Measurements from ENCODE around the gene GPR119. TPM values are rescaled to one million over a fixed set of nuclear protein-coding genes. Genes with fewer than 3 reads are reported as not detected.
"Not testable (repeated sequence)": the region's sequence is repeated elsewhere in the genome, so short reads cannot be mapped to it uniquely, and the experiment has no call there.

Gene GPR119
- total RNA-seq (ENCODE audit: unreplicated experiment) = not detected
- long read RNA-seq = 0 reads

- peaks cover 2% of the 10 kb centered on the region for H3K27me3 Mint-ChIP-seq (ENCODE audit: unreplicated experiment)
- H3K27ac Mint-ChIP-seq (ENCODE audit: unreplicated experiment) = no peak within 1 kb of the TSS
- no peaks in the 10 kb centered on the region for H3K9me3 Mint-ChIP-seq (ENCODE audit: unreplicated experiment)
- no peak for TF ChIP-seq CTCF (IDR thresholded peaks at IDR 0.05; ENCODE audit: partially characterized antibody, unreplicated experiment)
- DNase-seq = no peak
- no peaks in the 10 kb centered on the region for H3K36me3 Mint-ChIP-seq (ENCODE audit: unreplicated experiment)
- H3K4me3 Mint-ChIP-seq (ENCODE audit: unreplicated experiment) = no peak within 1 kb of the TSS
- no peaks in the 10 kb centered on the region for H3K4me1 Mint-ChIP-seq (ENCODE audit: low read depth, unreplicated experiment)
Observed at GRCh38 chrX:130385520-130385919, at the start of gene GPR119. Gene GPR119, minus strand, starts transcription at chrX:130385674. Its CDS starts 227 bp downstream, at chrX:130385447.

DNA sequence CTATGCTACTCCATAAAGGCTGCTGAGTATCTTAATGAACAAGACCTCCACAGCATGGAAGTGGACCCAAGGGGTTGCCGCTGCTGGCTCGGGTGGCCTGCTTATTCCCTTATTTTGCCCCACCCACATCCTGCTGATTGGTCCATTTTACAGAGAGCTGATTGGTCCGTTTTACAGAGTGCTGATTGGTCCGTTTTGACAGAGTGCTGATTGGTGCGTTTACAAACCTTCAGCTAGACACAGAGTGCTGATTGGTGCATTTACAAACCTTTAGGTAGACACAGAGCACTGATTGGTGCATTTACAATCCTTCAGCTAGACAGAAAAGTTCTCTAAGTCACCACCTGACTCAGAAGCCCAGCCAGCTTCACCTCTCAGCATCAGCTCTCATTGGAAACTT lies 43.8 kb upstream of the GPR119 start:
- not testable (repeated sequence) for H3K36me3 Mint-ChIP-seq (ENCODE audit: unreplicated experiment); H3K27me3 Mint-ChIP-seq (ENCODE audit: unreplicated experiment); H3K4me1 Mint-ChIP-seq (ENCODE audit: low read depth, unreplicated experiment); H3K27ac Mint-ChIP-seq (ENCODE audit: unreplicated experiment); H3K9me3 Mint-ChIP-seq (ENCODE audit: unreplicated experiment); H3K4me3 Mint-ChIP-seq (ENCODE audit: unreplicated experiment); DNase-seq

GRCh38 chrX:130426531-130426930 lies 41.1 kb upstream of the GPR119 start:
- DNase-seq = no peak
- H3K4me3 Mint-ChIP-seq (ENCODE audit: unreplicated experiment) = no peak overlapping the region
- H3K27ac Mint-ChIP-seq (ENCODE audit: unreplicated experiment) = no peak overlapping the region
- peaks cover 5% of the 10 kb centered on the region for H3K36me3 Mint-ChIP-seq (ENCODE audit: unreplicated experiment)
- TF ChIP-seq CTCF (IDR thresholded peaks at IDR 0.05; ENCODE audit: partially characterized antibody, unreplicated experiment) = no peak
- H3K4me1 Mint-ChIP-seq (ENCODE audit: low read depth, unreplicated experiment) = no peaks in the 10 kb centered on the region
- peaks cover 3% of the 10 kb centered on the region for H3K27me3 Mint-ChIP-seq (ENCODE audit: unreplicated experiment)
- H3K9me3 Mint-ChIP-seq (ENCODE audit: unreplicated experiment) = peaks cover 3% of the 10 kb centered on the region

- no peak for DNase-seq
- Mint-ChIP-seq H3K36me3 (ENCODE audit: unreplicated experiment) (no peaks in the 10 kb centered on the region), H3K27ac (ENCODE audit: unreplicated experiment) (no peak overlapping the region), H3K4me1 (ENCODE audit: low read depth, unreplicated experiment) (no peaks in the 10 kb centered on the region), H3K27me3 (ENCODE audit: unreplicated experiment) (peaks cover 2% of the 10 kb centered on the region), H3K9me3 (ENCODE audit: unreplicated experiment) (no peaks in the 10 kb centered on the region), H3K4me3 (ENCODE audit: unreplicated experiment) (no peak overlapping the region)
- TF ChIP-seq CTCF (IDR thresholded peaks at IDR 0.05; ENCODE audit: partially characterized antibody, unreplicated experiment) = no peak
Observed at GRCh38 chrX:130419263-130419662, 33.8 kb upstream of the GPR119 start.

DNA sequence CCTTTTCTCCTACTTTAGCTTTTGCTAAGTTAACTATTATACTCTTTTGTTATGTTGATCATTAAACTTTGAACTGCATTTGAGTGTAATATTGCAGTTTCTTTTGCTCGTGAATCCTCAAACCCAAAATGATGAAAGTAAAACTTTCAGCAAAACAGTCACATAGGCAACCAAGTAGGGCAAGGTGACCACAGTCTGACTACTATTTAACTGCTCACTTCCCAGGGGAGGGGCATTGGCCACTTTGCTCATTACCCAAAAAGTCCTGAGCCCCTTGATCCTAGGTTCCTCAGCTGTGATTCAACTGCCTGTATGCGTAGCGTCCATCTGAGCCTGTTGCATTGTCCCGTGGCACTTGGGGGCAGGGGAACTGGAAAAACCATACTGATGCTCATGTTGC lies 33.3 kb upstream of the GPR119 start:
- no peak overlapping the region for H3K27ac Mint-ChIP-seq (ENCODE audit: unreplicated experiment)
- no peak overlapping the region for H3K4me3 Mint-ChIP-seq (ENCODE audit: unreplicated experiment)
- TF ChIP-seq CTCF (IDR thresholded peaks at IDR 0.05; ENCODE audit: partially characterized antibody, unreplicated experiment) = no peak
- DNase-seq = no peak
- H3K4me1 Mint-ChIP-seq (ENCODE audit: low read depth, unreplicated experiment) = no peaks in the 10 kb centered on the region
- H3K36me3 Mint-ChIP-seq (ENCODE audit: unreplicated experiment) = no peaks in the 10 kb centered on the region
- peaks cover 2% of the 10 kb centered on the region for H3K27me3 Mint-ChIP-seq (ENCODE audit: unreplicated experiment)
- no peaks in the 10 kb centered on the region for H3K9me3 Mint-ChIP-seq (ENCODE audit: unreplicated experiment)

GRCh38 chrX:130418066-130418465 lies 32.6 kb upstream of the GPR119 start:
- Mint-ChIP-seq H3K4me1 (ENCODE audit: low read depth, unreplicated experiment) (no peaks in the 10 kb centered on the region), H3K27me3 (ENCODE audit: unreplicated experiment) (peaks cover 2% of the 10 kb centered on the region), H3K9me3 (ENCODE audit: unreplicated experiment) (no peaks in the 10 kb centered on the region), H3K27ac (ENCODE audit: unreplicated experiment) (no peak overlapping the region), H3K4me3 (ENCODE audit: unreplicated experiment) (no peak overlapping the region), H3K36me3 (ENCODE audit: unreplicated experiment) (no peaks in the 10 kb centered on the region)
- no peak for TF ChIP-seq CTCF (IDR thresholded peaks at IDR 0.05; ENCODE audit: partially characterized antibody, unreplicated experiment)
- no peak for DNase-seq

Measured in glutamatergic neuron (in vitro differentiated cells).